ENCODE data around the gene C19orf25.

The C19orf25 gene

GRCh38 chr19:1496714-1497577 lies 17.9 kb upstream of the C19orf25 start:
- DNase-seq (ENCODE audit: low read depth in 2 of 2) = no peak

GRCh38 chr19:1495799-1496713 lies 17.0 kb upstream of the C19orf25 start:
- no peak for DNase-seq (ENCODE audit: low read depth in 2 of 2)

GRCh38 chr19:1495051-1495798 lies 16.2 kb upstream of the C19orf25 start:
- DNase-seq (ENCODE audit: low read depth in 2 of 2) = no peak

- no peak for DNase-seq (ENCODE audit: low read depth in 2 of 2)
Observed at GRCh38 chr19:1494115-1494815, 15.2 kb upstream of the C19orf25 start.

GRCh38 chr19:1492474-1493006 lies 13.5 kb upstream of the C19orf25 start:
- DNase-seq (ENCODE audit: low read depth in 2 of 2) = no peak

GRCh38 chr19:1491849-1492170 lies 12.8 kb upstream of the C19orf25 start:
- DNase-seq (ENCODE audit: low read depth in 2 of 2) = no peak

- no peak for DNase-seq (ENCODE audit: low read depth in 2 of 2)
Observed at GRCh38 chr19:1491114-1491848, 12.3 kb upstream of the C19orf25 start, which contains the start of gene REEP6. Gene REEP6, plus strand, starts transcription at chr19:1491181. Its CDS starts 89 bp downstream, at chr19:1491270.

- peak; percentile 94 to 98 for DNase-seq (ENCODE audit: low read depth in 2 of 2)
Observed at GRCh38 chr19:1490311-1491113, 11.5 kb upstream of the C19orf25 start, which contains the start of gene PCSK4. Gene PCSK4, minus strand, starts transcription at chr19:1490350. Its CDS starts 4 bp downstream, at chr19:1490346.

- no peak for DNase-seq (ENCODE audit: low read depth in 2 of 2)
Observed at GRCh38 chr19:1489463-1490310, 10.7 kb upstream of the C19orf25 start.

- no peak for DNase-seq (ENCODE audit: low read depth in 2 of 2)
Observed at GRCh38 chr19:1488282-1488601, 9.2 kb upstream of the C19orf25 start.

GRCh38 chr19:1487576-1488281 lies 8.7 kb upstream of the C19orf25 start:
- no peak for DNase-seq (ENCODE audit: low read depth in 2 of 2)

GRCh38 chr19:1486720-1487575 lies 7.9 kb upstream of the C19orf25 start:
- no peak for DNase-seq (ENCODE audit: low read depth in 2 of 2)

GRCh38 chr19:1483979-1484428 lies 5.0 kb upstream of the C19orf25 start:
- no peak for DNase-seq (ENCODE audit: low read depth in 2 of 2)

- no peak for DNase-seq (ENCODE audit: low read depth in 2 of 2)
Observed at GRCh38 chr19:1483131-1483978, 4.3 kb upstream of the C19orf25 start.

GRCh38 chr19:1482361-1483130 lies 3.5 kb upstream of the C19orf25 start:
- no peak for DNase-seq (ENCODE audit: low read depth in 2 of 2)

Measured in stimulated activated CD8-positive, alpha-beta memory T cell treated with anti-CD3 and anti-CD28 coated beads, Interleukin-7, amount 100 ng/mL, for 1 hour (primary cell).